SK-N-MC (cell line): Measurements from ENCODE around the gene LARGE1.

ENCODE experiments used
- DNase-seq: peaks from one replicate; pipeline ENCODE4 v3.0.0-alpha.2; 2011; ENCODE audit warnings: low read depth, low spot score
- H3K27ac ChIP-seq: fragments of 200-600 bp; sonication (generic); 2 replicates; pipeline ENCODE4 v1.5.1; 2016; ENCODE audit warnings: mixed run types
- H3K36me3 ChIP-seq: fragments of 200-600 bp; sonication (generic); 2 replicates; pipeline ENCODE4 v1.6.1; 2017; ENCODE audit warnings: antibody characterized with exemption, low read length, mixed read lengths; ENCODE audit not compliant: insufficient read depth
- H3K4me3 ChIP-seq: fragments of 200-600 bp; sonication (generic); 2 replicates; pipeline ENCODE4 v1.5.1; 2016
- H3K9ac ChIP-seq: fragments of 200-600 bp; sonication (generic); 2 replicates; pipeline ENCODE4 v1.8.0; 2017; ENCODE audit warnings: mixed run types, mixed read lengths; ENCODE audit not compliant: insufficient read length
- H3K9me3 ChIP-seq: fragments of 200-600 bp; sonication (generic); 2 replicates; pipeline ENCODE4 v1.6.1; 2017; ENCODE audit warnings: low read depth, mild to moderate bottlenecking, antibody characterized with exemption, low read length, moderate library complexity, mixed read lengths
- EZH2 ChIP-seq: fragments of 200-600 bp; sonication (generic); IDR thresholded peaks from one replicate; pipeline ENCODE4 v1.6.1; 2017; ENCODE audit warnings: antibody characterized with exemption
- FOXP2 ChIP-seq: optimal IDR thresholded peaks from 2 replicates; pipeline ENCODE3; 2011; ENCODE audit warnings: mild to moderate bottlenecking, moderate library complexity; ENCODE audit not compliant: insufficient read depth; ENCODE audit errors: extremely low read length, control extremely low read depth
- POLR2AphosphoS5 ChIP-seq: IDR thresholded peaks from 2 replicates; pipeline ENCODE4 v1.6.1; 2012; ENCODE audit warnings: mild to moderate bottlenecking, low read depth, low read length, borderline replicate concordance

The LARGE1 gene

GRCh38 chr22:33918676-33919365 lies 1.5 kb downstream of the LARGE1 start:
- Histone ChIP-seq H3K27ac (no peak overlapping the region), H3K4me3 (no peak overlapping the region), H3K36me3 (no peaks in the 10 kb centered on the region), H3K9me3 (no peaks in the 10 kb centered on the region), H3K9ac (no peak overlapping the region)
- DNase-seq, result no peak
- TF ChIP-seq POLR2AphosphoS5 (no peak), EZH2 (no peak), FOXP2 (no peak)

- no peak overlapping the region for H3K9ac ChIP-seq
- DNase-seq, result no peak
- no peaks in the 10 kb centered on the region for H3K9me3 ChIP-seq
- no peaks in the 10 kb centered on the region for H3K36me3 ChIP-seq
- no peak overlapping the region for H3K27ac ChIP-seq
- H3K4me3 ChIP-seq, result no peak overlapping the region
- TF ChIP-seq EZH2, result no peak
- TF ChIP-seq POLR2AphosphoS5, result no peak
- no peak for TF ChIP-seq FOXP2
Observed at GRCh38 chr22:33917744-33918406, 2.4 kb downstream of the LARGE1 start.

GRCh38 chr22:33914699-33915098 lies 5.6 kb downstream of the LARGE1 start:
- no peak overlapping the region for H3K27ac ChIP-seq
- no peaks in the 10 kb centered on the region for H3K9me3 ChIP-seq
- TF ChIP-seq FOXP2 (no peak), EZH2 (no peak), POLR2AphosphoS5 (no peak)
- no peak overlapping the region for H3K9ac ChIP-seq
- no peak overlapping the region for H3K4me3 ChIP-seq
- H3K36me3 ChIP-seq, result no peaks in the 10 kb centered on the region
- no peak for DNase-seq

- Histone ChIP-seq H3K27ac (no peak overlapping the region), H3K9ac (no peak overlapping the region), H3K4me3 (no peak overlapping the region), H3K36me3 (no peaks in the 10 kb centered on the region), H3K9me3 (no peaks in the 10 kb centered on the region)
- DNase-seq, result no peak
- no peak for TF ChIP-seq EZH2
- TF ChIP-seq POLR2AphosphoS5, result no peak
- TF ChIP-seq FOXP2, result no peak
Observed at GRCh38 chr22:33914131-33914530, 6.1 kb downstream of the LARGE1 start.

- DNase-seq, result no peak
- no peak for TF ChIP-seq FOXP2
- TF ChIP-seq POLR2AphosphoS5, result no peak
- TF ChIP-seq EZH2, result no peak
- no peak overlapping the region for H3K27ac ChIP-seq
- no peaks in the 10 kb centered on the region for H3K36me3 ChIP-seq
- no peaks in the 10 kb centered on the region for H3K9me3 ChIP-seq
- H3K4me3 ChIP-seq, result no peak overlapping the region
- H3K9ac ChIP-seq, result no peak overlapping the region
Observed at GRCh38 chr22:33913188-33913587, 7.1 kb downstream of the LARGE1 start.

- no peak overlapping the region for H3K4me3 ChIP-seq
- H3K36me3 ChIP-seq, result no peaks in the 10 kb centered on the region
- no peak overlapping the region for H3K27ac ChIP-seq
- DNase-seq, result no peak
- no peak overlapping the region for H3K9ac ChIP-seq
- TF ChIP-seq EZH2 (no peak), POLR2AphosphoS5 (no peak), FOXP2 (no peak)
- H3K9me3 ChIP-seq, result no peaks in the 10 kb centered on the region
Observed at GRCh38 chr22:33909911-33910310, 10.4 kb downstream of the LARGE1 start.

- Histone ChIP-seq H3K4me3 (no peak overlapping the region), H3K9ac (no peak overlapping the region)
Observed at GRCh38 chr22:33909075-33909458, 11.2 kb downstream of the LARGE1 start.

GRCh38 chr22:33908171-33909074 lies 11.9 kb downstream of the LARGE1 start:
- Histone ChIP-seq H3K4me3 (no peak overlapping the region), H3K9ac (no peak overlapping the region), H3K27ac (no peak overlapping the region), H3K9me3 (no peaks in the 10 kb centered on the region), H3K36me3 (no peaks in the 10 kb centered on the region)
- DNase-seq, result no peak
- TF ChIP-seq POLR2AphosphoS5, result no peak
- no peak for TF ChIP-seq FOXP2
- no peak for TF ChIP-seq EZH2

More at GRCh38 chr22:33909075-33909458, 11.2 kb downstream of the LARGE1 start:
- TF ChIP-seq FOXP2, result no peak
- no peak for DNase-seq
- no peak overlapping the region for H3K27ac ChIP-seq
- no peaks in the 10 kb centered on the region for H3K36me3 ChIP-seq
- H3K9me3 ChIP-seq, result no peaks in the 10 kb centered on the region

GRCh38 chr22:33906954-33907353 lies 13.3 kb downstream of the LARGE1 start:
- H3K27ac ChIP-seq, result no peak overlapping the region
- no peak for TF ChIP-seq FOXP2
- TF ChIP-seq EZH2, result no peak
- TF ChIP-seq POLR2AphosphoS5, result no peak
- no peaks in the 10 kb centered on the region for H3K36me3 ChIP-seq
- no peak overlapping the region for H3K9ac ChIP-seq
- H3K9me3 ChIP-seq, result no peaks in the 10 kb centered on the region
- no peak overlapping the region for H3K4me3 ChIP-seq
- no peak for DNase-seq
